NCI-H446 treated with DMSO at 0.1 percent for 48 hours (cell line): ENCODE results near the gene KSR1.
"Not testable (repeated sequence)": the region's sequence is repeated elsewhere in the genome, so short reads cannot be mapped to it uniquely, and the experiment has no call there.

Experiments used
- DNase-seq: peaks from one replicate; lab custom pipeline; 2025; lab: John Stamatoyannopoulos, UW

The KSR1 gene

GRCh38 chr17:27609611-27610303 is 153.5 kb downstream of the KSR1 start:
- DNase-seq, result no peak

GRCh38 chr17:27610304-27610677 is 154.0 kb downstream of the KSR1 start:
- no peak for DNase-seq

- no peak for DNase-seq
These were observed 156.0 kb downstream of the KSR1 start for GRCh38 chr17:27612160-27612770.

- DNase-seq, result no peak
These were observed 157.2 kb downstream of the KSR1 start for GRCh38 chr17:27613433-27613832.

- DNase-seq, result no peak
These were observed 158.9 kb downstream of the KSR1 start for GRCh38 chr17:27615121-27615520.

GRCh38 chr17:27616414-27616813 is 160.2 kb downstream of the KSR1 start:
- DNase-seq, result no peak

- no peak for DNase-seq
These were observed 162.2 kb downstream of the KSR1 start for GRCh38 chr17:27618417-27618816.

GRCh38 chr17:27620721-27621120 is 164.5 kb downstream of the KSR1 start:
- no peak for DNase-seq

GRCh38 chr17:27621536-27621935 is 165.3 kb downstream of the KSR1 start:
- no peak for DNase-seq

GRCh38 chr17:27621942-27622559 is 165.8 kb downstream of the KSR1 start:
- no peak for DNase-seq

GRCh38 chr17:27622986-27623385 is 166.7 kb downstream of the KSR1 start:
- DNase-seq, result no peak

GRCh38 chr17:27623614-27624013 is 167.4 kb downstream of the KSR1 start:
- DNase-seq, result no peak

GRCh38 chr17:27624539-27624938 is 168.3 kb downstream of the KSR1 start:
- no peak for DNase-seq

- DNase-seq, result no peak
These were observed 169.6 kb downstream of the KSR1 start for GRCh38 chr17:27625856-27626255.

GRCh38 chr17:27627514-27627913 is 171.3 kb downstream of the KSR1 start:
- DNase-seq, result no peak

- DNase-seq, result no peak
These were observed 172.1 kb downstream of the KSR1 start for GRCh38 chr17:27628376-27628775.

GRCh38 chr17:27629260-27629659 is 173.0 kb downstream of the KSR1 start:
- not testable (repeated sequence) for DNase-seq

GRCh38 chr17:27630607-27631410 is 174.6 kb downstream of the KSR1 start, which contains the start of gene LGALS9:
TSS of gene LGALS9 (plus strand) at chr17:27631188. CDS start at chr17:27631266, 78 bp downstream.
- DNase-seq, result no peak

GRCh38 chr17:27631411-27631760 is 175.1 kb downstream of the KSR1 start:
- no peak for DNase-seq

- no peak for DNase-seq
These were observed 175.9 kb downstream of the KSR1 start for GRCh38 chr17:27631897-27632725.

GRCh38 chr17:27632766-27633165 is 176.5 kb downstream of the KSR1 start:
- not testable (repeated sequence) for DNase-seq
